ENCODE results near the gene SPAG16. TPM values are rescaled to one million over a fixed set of nuclear protein-coding genes. Genes with fewer than 3 reads are reported as not detected.

The SPAG16 gene
- total RNA-seq, 1 experiment from 2014 or later: 0.30 TPM

- Histone ChIP-seq H3K9ac (ENCODE audit: low read length) (no peak overlapping the region), H3K36me3 (ENCODE audit: control insufficient read depth in 1 of 2, insufficient read depth in 2 of 2, low read length in 2 of 2) (no peaks in the 10 kb centered on the region), H3K4me1 (ENCODE audit: control insufficient read depth in 1 of 2, insufficient read depth in 2 of 2, low read length in 2 of 2) (no peaks in the 10 kb centered on the region), H2AFZ (ENCODE audit: low read depth, low read length, poor library complexity, severe bottlenecking) (no peak overlapping the region), H3K9me3 (ENCODE audit: control insufficient read depth in 1 of 2, insufficient read depth in 1 of 2, low read depth in 1 of 2, low read length in 2 of 2) (no peaks in the 10 kb centered on the region), H3K9me2 (ENCODE audit: insufficient read depth) (no peaks in the 10 kb centered on the region; the same call in 1 of the 2 replicates), H3K27ac (ENCODE audit: low read depth, low read length) (no peak overlapping the region), H3K4me2 (ENCODE audit: low read length) (no peak overlapping the region), H3K79me2 (ENCODE audit: insufficient read depth, low read length) (no peaks in the 10 kb centered on the region), H4K20me1 (ENCODE audit: insufficient read depth) (no peaks in the 10 kb centered on the region), H3K27me3 (ENCODE audit: insufficient read depth, low read length) (no peaks in the 10 kb centered on the region), H3K4me3 (replicated peaks in 1 of 2; ENCODE audit: low read depth in 1 of 2, low read length in 2 of 2) (no peak overlapping the region)
- ChIA-PET POLR2A (no interaction called here), CTCF (no interaction called here), RAD21 (ENCODE audit: low non-redundant PET in 1 of 2, low total read pairs in 2 of 2, uncharacterized antibody in 2 of 2, unreplicated experiment in 2 of 2) (no interaction called here)
- no TSS peak for BruUV-seq (replicated peaks)
- intact Hi-C loops (cut with micrococcal nuclease): no loop called here
- DNase-seq (ENCODE audit: low read depth, low spot score) (no peak), ATAC-seq (no peak)
- no peak for TF ChIP-seq ZFX (IDR thresholded peaks at IDR 0.05)
- TF ChIP-seq ZNF274 (IDR thresholded peaks at IDR 0.05; ENCODE audit: low read depth, low read length): peak; percentile 7; the same call in 1 of the 2 replicates
These were observed 385.4 kb downstream of the SPAG16 start for GRCh38 chr2:213669657-213670056.

GRCh38 chr2:213678437-213679218, 394.4 kb downstream of the SPAG16 start:
- H3K79me2 ChIP-seq (ENCODE audit: insufficient read depth, low read length): no peaks in the 10 kb centered on the region
- ChIA-PET RAD21 (ENCODE audit: low non-redundant PET in 1 of 2, low total read pairs in 2 of 2, uncharacterized antibody in 2 of 2, unreplicated experiment in 2 of 2) (no interaction called here), POLR2A (no interaction called here), CTCF (no interaction called here)
- no peak for DNase-seq (ENCODE audit: low read depth, low spot score)
- intact Hi-C loops (cut with micrococcal nuclease): no loop called here
- H3K36me3 ChIP-seq (ENCODE audit: control insufficient read depth in 1 of 2, insufficient read depth in 2 of 2, low read length in 2 of 2): no peaks in the 10 kb centered on the region
- BruUV-seq (replicated peaks): no TSS peak
- no peak overlapping the region for H3K4me2 ChIP-seq (ENCODE audit: low read length)
- no peak for ATAC-seq
- no peak overlapping the region for H3K9ac ChIP-seq (ENCODE audit: low read length)
- H3K4me1 ChIP-seq (ENCODE audit: control insufficient read depth in 1 of 2, insufficient read depth in 2 of 2, low read length in 2 of 2): no peaks in the 10 kb centered on the region
- no peak overlapping the region for H3K4me3 ChIP-seq (replicated peaks in 1 of 2; ENCODE audit: low read depth in 1 of 2, low read length in 2 of 2)
- H3K9me3 ChIP-seq (ENCODE audit: control insufficient read depth in 1 of 2, insufficient read depth in 1 of 2, low read depth in 1 of 2, low read length in 2 of 2): no peaks in the 10 kb centered on the region
- no peaks in the 10 kb centered on the region for H3K27me3 ChIP-seq (ENCODE audit: insufficient read depth, low read length)
- H4K20me1 ChIP-seq (ENCODE audit: insufficient read depth): no peaks in the 10 kb centered on the region
- H2AFZ ChIP-seq (ENCODE audit: low read depth, low read length, poor library complexity, severe bottlenecking): no peak overlapping the region
- H3K9me2 ChIP-seq (ENCODE audit: insufficient read depth): no peaks in the 10 kb centered on the region
- no peak overlapping the region for H3K27ac ChIP-seq (ENCODE audit: low read depth, low read length)
- TF ChIP-seq ZBTB33 (IDR thresholded peaks at IDR 0.05; ENCODE audit: extremely low read depth, insufficient replicate concordance, low read length) (no peak), ATF3 (IDR thresholded peaks at IDR 0.05) (no peak), SP1 (IDR thresholded peaks at IDR 0.05; ENCODE audit: low read depth) (no peak), CEBPB (IDR thresholded peaks at IDR 0.05; ENCODE audit: low read depth) (no peak), EZH2 (IDR thresholded peaks at IDR 0.05) (no peak), REST (IDR thresholded peaks at IDR 0.05; ENCODE audit: low read depth) (no peak), POLR2AphosphoS5 (IDR thresholded peaks at IDR 0.05; ENCODE audit: low read depth, low read length) (no peak)
